ENCODE data around the gene RNF5.
"Not testable (repeated sequence)": the region's sequence is repeated elsewhere in the genome, so short reads cannot be mapped to it uniquely, and the experiment has no call there.

RNF5 gene

DNA sequence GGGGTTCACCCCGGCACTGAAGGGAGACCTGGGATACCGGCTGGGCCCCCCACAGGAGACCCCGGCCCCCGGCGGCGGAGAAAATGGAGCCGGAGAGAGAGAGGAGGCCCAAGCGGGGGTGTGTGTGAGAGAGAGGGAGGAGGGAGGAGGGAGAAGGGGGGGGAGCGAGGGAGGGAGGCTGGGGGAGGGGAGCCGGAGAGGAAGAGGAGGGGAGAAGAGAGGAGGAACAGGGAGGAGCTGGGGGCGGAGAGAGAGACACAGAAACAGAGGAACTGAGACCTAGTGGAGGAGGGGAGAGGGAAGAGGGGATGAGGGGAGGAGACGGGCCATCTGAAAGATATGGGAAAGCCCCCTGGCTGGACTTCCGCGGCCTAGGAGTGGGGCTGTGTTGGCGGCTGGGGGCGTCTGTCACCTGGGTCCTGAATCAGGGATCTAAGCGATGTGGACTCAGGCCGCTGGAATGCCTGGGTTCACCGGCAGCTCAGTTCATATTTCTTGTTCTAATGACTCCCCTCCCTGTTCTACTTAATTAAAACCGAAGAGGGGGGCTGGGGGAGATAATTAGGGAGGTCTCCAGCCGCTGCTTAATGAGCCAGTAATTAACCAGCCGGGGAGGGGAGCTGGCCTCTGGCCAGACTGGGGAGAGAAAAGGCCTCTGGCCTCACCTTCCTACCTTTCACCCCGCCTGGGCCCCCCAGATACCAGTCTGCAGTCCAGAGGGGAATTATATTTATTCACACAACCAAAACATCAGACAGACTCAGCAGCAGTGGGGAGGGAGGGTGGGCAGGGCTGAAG is 12.0 kb downstream of the RNF5 start, which contains the start of gene PBX2:
Gene PBX2 (minus strand): TSS at position 149 of the 798 bp plus-strand sequence. CDS start 287 bp downstream, outside the sequence.
- H3K27ac ChIP-seq (ENCODE audit: insufficient read depth, low read depth, low read length, poor library complexity, severe bottlenecking): peak within 1 kb of the TSS; percentile 44
- 0 to 2% methylated on average over 16 to 20 of the region's 23 CpGs for WGBS, 2 experiments
- H3K4me3 ChIP-seq (ENCODE audit: insufficient read depth, low read depth, low read length): peak within 1 kb of the TSS; percentile 58
- no peaks in the 10 kb centered on the region for H3K27me3 ChIP-seq (ENCODE audit: control insufficient read depth, insufficient read depth, low read length, poor library complexity, severe bottlenecking)
- peaks cover 12% of the 10 kb centered on the region for H3K36me3 ChIP-seq (ENCODE audit: control insufficient read depth, insufficient read depth, low read length)
- peaks cover 34% of the 10 kb centered on the region for H3K4me1 ChIP-seq (ENCODE audit: control insufficient read depth, insufficient read depth, low read length)
- H3K9me3 ChIP-seq (ENCODE audit: control insufficient read depth, low read length): no peaks in the 10 kb centered on the region

DNA sequence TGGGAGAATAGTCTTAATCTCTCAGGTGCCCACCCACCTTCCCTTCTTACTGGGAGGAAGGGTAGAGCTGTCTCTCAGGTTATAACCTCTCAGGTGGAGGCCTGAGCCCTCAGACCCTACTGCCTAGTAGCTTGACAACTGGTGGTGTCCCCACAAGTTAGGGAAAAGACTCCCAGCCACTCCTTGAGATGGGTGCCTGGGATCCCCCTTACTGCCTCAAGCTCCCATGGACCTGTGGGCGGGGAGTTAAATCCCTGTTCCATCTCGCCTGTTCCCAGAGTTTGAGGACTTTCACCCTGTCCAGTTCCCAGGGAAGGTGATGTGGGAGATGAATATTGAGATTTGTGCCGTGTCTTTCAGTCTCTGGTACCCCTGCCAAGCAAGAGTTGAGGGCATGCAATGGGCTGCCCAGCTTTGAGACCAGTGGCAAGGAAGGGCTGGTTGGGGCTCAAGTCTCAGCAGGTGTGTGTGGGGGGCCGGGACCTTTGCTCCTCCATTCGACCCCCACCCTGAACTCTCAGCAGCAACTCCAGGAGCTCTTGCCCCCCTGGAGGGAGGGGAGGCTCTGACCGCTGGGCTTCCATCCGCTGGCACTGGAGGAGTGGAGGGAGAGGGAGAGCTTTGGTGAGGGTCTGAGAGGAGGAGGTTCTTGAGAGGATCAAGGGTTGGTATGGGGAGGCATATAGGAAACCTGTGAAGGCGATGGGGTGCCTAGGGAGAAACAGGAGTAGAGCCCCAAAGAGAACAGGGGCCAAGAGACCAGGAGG is 12.9 kb downstream of the RNF5 start:
- 87 to 91% methylated on average over 8 of the region's 8 CpGs for WGBS, 2 experiments
- Histone ChIP-seq H3K4me3 (ENCODE audit: insufficient read depth, low read depth, low read length) (no peak overlapping the region), H3K27ac (ENCODE audit: insufficient read depth, low read depth, low read length, poor library complexity, severe bottlenecking) (no peak overlapping the region), H3K9me3 (ENCODE audit: control insufficient read depth, low read length) (no peaks in the 10 kb centered on the region), H3K4me1 (ENCODE audit: control insufficient read depth, insufficient read depth, low read length) (peaks cover 34% of the 10 kb centered on the region), H3K27me3 (ENCODE audit: control insufficient read depth, insufficient read depth, low read length, poor library complexity, severe bottlenecking) (no peaks in the 10 kb centered on the region), H3K36me3 (ENCODE audit: control insufficient read depth, insufficient read depth, low read length) (peaks cover 12% of the 10 kb centered on the region)

- WGBS, 2 experiments: 89 to 94% methylated on average over 14 to 15 of the region's 15 CpGs
- peaks cover 8% of the 10 kb centered on the region for H3K36me3 ChIP-seq (ENCODE audit: control insufficient read depth, insufficient read depth, low read length)
- H3K9me3 ChIP-seq (ENCODE audit: control insufficient read depth, low read length): no peaks in the 10 kb centered on the region
- H3K27ac ChIP-seq (ENCODE audit: insufficient read depth, low read depth, low read length, poor library complexity, severe bottlenecking): no peak overlapping the region
- no peaks in the 10 kb centered on the region for H3K27me3 ChIP-seq (ENCODE audit: control insufficient read depth, insufficient read depth, low read length, poor library complexity, severe bottlenecking)
- H3K4me3 ChIP-seq (ENCODE audit: insufficient read depth, low read depth, low read length): no peak overlapping the region
- peaks cover 39% of the 10 kb centered on the region for H3K4me1 ChIP-seq (ENCODE audit: control insufficient read depth, insufficient read depth, low read length)
These were observed 13.7 kb downstream of the RNF5 start for GRCh38 chr6:32191696-32192607.

DNA sequence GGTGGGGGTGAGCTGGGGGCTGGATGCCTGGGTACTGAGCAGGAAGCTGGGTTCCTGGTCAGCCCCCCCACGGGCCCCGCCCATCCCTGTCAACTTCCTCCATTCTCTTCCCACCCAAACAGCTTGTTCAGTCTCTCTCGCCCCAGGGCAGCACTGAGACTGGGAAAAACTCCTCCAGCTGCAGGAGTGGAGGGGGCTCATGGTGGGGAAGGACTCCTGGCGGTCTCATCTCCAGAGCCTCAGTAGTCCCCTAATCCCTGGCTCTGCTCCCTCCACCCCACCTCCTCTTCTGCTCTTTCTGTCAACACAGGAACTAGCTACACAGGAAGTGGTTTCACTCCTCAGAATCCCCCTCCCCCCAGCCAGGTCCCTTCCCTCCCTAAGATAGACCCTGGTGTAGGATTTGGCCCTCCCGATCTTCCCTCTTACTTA is 14.4 kb downstream of the RNF5 start, which contains the start of gene GPSM3:
Gene GPSM3 (minus strand): TSS at position 36 of the 432 bp plus-strand sequence. CDS start 130 bp downstream, outside the sequence.
- Histone ChIP-seq H3K27ac (ENCODE audit: insufficient read depth, low read depth, low read length, poor library complexity, severe bottlenecking) (no peak within 1 kb of the TSS), H3K27me3 (ENCODE audit: control insufficient read depth, insufficient read depth, low read length, poor library complexity, severe bottlenecking) (no peaks in the 10 kb centered on the region), H3K9me3 (ENCODE audit: control insufficient read depth, low read length) (no peaks in the 10 kb centered on the region), H3K4me3 (ENCODE audit: insufficient read depth, low read depth, low read length) (no peak within 1 kb of the TSS), H3K4me1 (ENCODE audit: control insufficient read depth, insufficient read depth, low read length) (peaks cover 41% of the 10 kb centered on the region), H3K36me3 (ENCODE audit: control insufficient read depth, insufficient read depth, low read length) (peaks cover 1% of the 10 kb centered on the region)
- 62 to 67% methylated on average over 2 to 5 of the region's 5 CpGs for WGBS, 2 experiments

DNA sequence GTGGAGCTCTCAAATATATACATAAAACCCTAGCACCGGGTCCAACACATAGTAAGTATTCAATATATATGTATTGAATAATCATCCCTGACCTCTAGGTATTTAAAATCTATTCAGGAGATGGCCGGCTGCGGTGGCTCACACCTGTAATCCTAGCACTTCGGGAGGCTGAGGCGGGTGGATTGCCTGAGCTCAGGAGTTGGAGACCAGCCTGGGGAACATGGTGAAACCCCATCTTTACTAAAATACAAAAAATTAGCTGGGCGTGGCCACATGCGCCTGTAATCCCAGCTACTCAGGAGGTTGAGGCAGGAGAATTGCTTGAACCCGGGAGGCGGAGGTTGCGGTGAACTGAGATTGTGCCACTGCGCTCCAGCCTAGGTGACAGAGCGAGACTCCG is 14.9 kb downstream of the RNF5 start:
- H3K4me3 ChIP-seq (ENCODE audit: insufficient read depth, low read depth, low read length); H3K36me3 ChIP-seq (ENCODE audit: control insufficient read depth, insufficient read depth, low read length); H3K9me3 ChIP-seq (ENCODE audit: control insufficient read depth, low read length); H3K27ac ChIP-seq (ENCODE audit: insufficient read depth, low read depth, low read length, poor library complexity, severe bottlenecking); H3K27me3 ChIP-seq (ENCODE audit: control insufficient read depth, insufficient read depth, low read length, poor library complexity, severe bottlenecking): not testable (repeated sequence)
- H3K4me1 ChIP-seq (ENCODE audit: control insufficient read depth, insufficient read depth, low read length): peaks cover 40% of the 10 kb centered on the region
- 90% methylated on average over 10 to 12 of the region's 13 CpGs for WGBS, 2 experiments

- WGBS, 2 experiments: 93 to 96% methylated on average over 4 of the region's 4 CpGs
- Histone ChIP-seq H3K27me3 (ENCODE audit: control insufficient read depth, insufficient read depth, low read length, poor library complexity, severe bottlenecking) (no peaks in the 10 kb centered on the region), H3K9me3 (ENCODE audit: control insufficient read depth, low read length) (no peaks in the 10 kb centered on the region), H3K4me3 (ENCODE audit: insufficient read depth, low read depth, low read length) (no peak overlapping the region), H3K27ac (ENCODE audit: insufficient read depth, low read depth, low read length, poor library complexity, severe bottlenecking) (no peak overlapping the region), H3K36me3 (ENCODE audit: control insufficient read depth, insufficient read depth, low read length) (no peaks in the 10 kb centered on the region), H3K4me1 (ENCODE audit: control insufficient read depth, insufficient read depth, low read length) (peaks cover 32% of the 10 kb centered on the region)
These were observed 16.2 kb downstream of the RNF5 start for GRCh38 chr6:32194388-32194787.

- H3K27ac ChIP-seq (ENCODE audit: insufficient read depth, low read depth, low read length, poor library complexity, severe bottlenecking): peak overlapping the region; percentile 90
- peak overlapping the region; percentile 41 for H3K4me3 ChIP-seq (ENCODE audit: insufficient read depth, low read depth, low read length)
- no peaks in the 10 kb centered on the region for H3K9me3 ChIP-seq (ENCODE audit: control insufficient read depth, low read length)
- no peaks in the 10 kb centered on the region for H3K36me3 ChIP-seq (ENCODE audit: control insufficient read depth, insufficient read depth, low read length)
- 19% methylated on average over 15 of the region's 15 CpGs for WGBS, 2 experiments
- H3K27me3 ChIP-seq (ENCODE audit: control insufficient read depth, insufficient read depth, low read length, poor library complexity, severe bottlenecking): no peaks in the 10 kb centered on the region
- peaks cover 32% of the 10 kb centered on the region for H3K4me1 ChIP-seq (ENCODE audit: control insufficient read depth, insufficient read depth, low read length)
These were observed 16.8 kb downstream of the RNF5 start for GRCh38 chr6:32194825-32195651.

DNA sequence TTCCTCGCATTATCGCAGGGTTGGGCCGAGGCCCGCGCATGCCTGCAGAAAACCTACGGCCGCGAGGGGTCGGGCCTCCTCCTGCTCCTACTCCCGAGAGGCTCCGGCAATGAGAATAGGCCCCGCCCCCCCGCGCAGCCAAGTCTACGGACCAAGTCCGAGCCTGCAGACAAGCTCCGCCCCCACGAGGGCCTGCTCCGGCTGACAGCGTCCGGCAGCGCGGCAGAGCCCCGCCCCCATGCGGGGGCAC is 17.4 kb downstream of the RNF5 start:
- Histone ChIP-seq H3K27me3 (ENCODE audit: control insufficient read depth, insufficient read depth, low read length, poor library complexity, severe bottlenecking) (no peaks in the 10 kb centered on the region), H3K4me3 (ENCODE audit: insufficient read depth, low read depth, low read length) (peak overlapping the region; percentile 86), H3K27ac (ENCODE audit: insufficient read depth, low read depth, low read length, poor library complexity, severe bottlenecking) (peak overlapping the region; percentile 100), H3K4me1 (ENCODE audit: control insufficient read depth, insufficient read depth, low read length) (peaks cover 28% of the 10 kb centered on the region), H3K9me3 (ENCODE audit: control insufficient read depth, low read length) (no peaks in the 10 kb centered on the region), H3K36me3 (ENCODE audit: control insufficient read depth, insufficient read depth, low read length) (no peaks in the 10 kb centered on the region)
- WGBS, 2 experiments: 0% methylated on average over 25 of the region's 25 CpGs

DNA sequence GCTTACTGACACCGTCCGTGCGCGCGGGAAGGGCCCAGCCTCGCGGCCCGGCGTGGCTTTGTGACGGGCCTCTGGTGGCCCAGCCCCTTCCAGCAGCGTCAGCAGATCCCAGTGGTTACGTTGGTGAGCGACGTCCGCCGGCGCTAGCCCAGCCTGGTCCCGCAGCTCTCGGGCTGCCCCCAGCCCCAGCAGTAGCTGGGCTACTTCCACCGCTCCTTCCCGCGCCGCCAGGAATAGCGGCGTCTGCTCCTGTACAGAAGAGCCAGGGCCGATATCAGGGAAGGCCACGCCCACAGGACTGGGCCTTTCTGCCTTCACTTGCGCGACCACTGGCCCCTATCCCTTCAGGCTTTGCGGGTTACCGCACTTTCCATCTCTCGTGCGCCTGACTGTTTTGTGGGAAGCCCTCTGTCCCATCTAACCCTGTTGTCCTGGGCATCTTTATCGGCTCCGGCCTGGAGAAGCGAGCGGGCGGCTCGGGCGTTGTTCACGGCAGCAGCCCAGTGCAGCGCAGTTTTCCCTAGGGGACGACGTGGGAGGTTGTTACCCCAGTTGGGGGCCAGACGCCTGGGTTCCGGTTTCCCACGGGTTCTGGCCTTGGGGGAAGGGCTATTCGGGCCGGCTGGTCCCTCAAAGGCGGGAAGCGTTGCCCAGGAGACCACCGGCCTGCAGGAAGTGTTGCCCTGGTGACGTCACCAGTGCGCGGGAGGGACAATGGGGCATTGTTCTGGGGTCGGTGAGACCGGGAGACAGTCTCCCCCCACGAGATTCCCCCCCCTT is 17.9 kb downstream of the RNF5 start:
- peak overlapping the region; percentile 100 for H3K27ac ChIP-seq (ENCODE audit: insufficient read depth, low read depth, low read length, poor library complexity, severe bottlenecking)

More for the DNA sequence above, 17.9 kb downstream of the RNF5 start:
- Histone ChIP-seq H3K36me3 (ENCODE audit: control insufficient read depth, insufficient read depth, low read length) (no peaks in the 10 kb centered on the region), H3K9me3 (ENCODE audit: control insufficient read depth, low read length) (no peaks in the 10 kb centered on the region), H3K27me3 (ENCODE audit: control insufficient read depth, insufficient read depth, low read length, poor library complexity, severe bottlenecking) (no peaks in the 10 kb centered on the region), H3K4me3 (ENCODE audit: insufficient read depth, low read depth, low read length) (peak overlapping the region; percentile 86), H3K4me1 (ENCODE audit: control insufficient read depth, insufficient read depth, low read length) (peaks cover 25% of the 10 kb centered on the region)
- 0% methylated on average over 57 to 58 of the region's 58 CpGs for WGBS, 2 experiments

Data from ectodermal cell (in vitro differentiated cells).